Measurements from ENCODE around the gene UQCRHL. TPM values are rescaled to one million over a fixed set of nuclear protein-coding genes. Genes with fewer than 3 reads are reported as not detected.

UQCRHL gene
- total and polyA plus RNA-seq, 2 of the 4 experiments (the other 2 are of a cell fraction): 1.4 to 2.4 TPM

DNA sequence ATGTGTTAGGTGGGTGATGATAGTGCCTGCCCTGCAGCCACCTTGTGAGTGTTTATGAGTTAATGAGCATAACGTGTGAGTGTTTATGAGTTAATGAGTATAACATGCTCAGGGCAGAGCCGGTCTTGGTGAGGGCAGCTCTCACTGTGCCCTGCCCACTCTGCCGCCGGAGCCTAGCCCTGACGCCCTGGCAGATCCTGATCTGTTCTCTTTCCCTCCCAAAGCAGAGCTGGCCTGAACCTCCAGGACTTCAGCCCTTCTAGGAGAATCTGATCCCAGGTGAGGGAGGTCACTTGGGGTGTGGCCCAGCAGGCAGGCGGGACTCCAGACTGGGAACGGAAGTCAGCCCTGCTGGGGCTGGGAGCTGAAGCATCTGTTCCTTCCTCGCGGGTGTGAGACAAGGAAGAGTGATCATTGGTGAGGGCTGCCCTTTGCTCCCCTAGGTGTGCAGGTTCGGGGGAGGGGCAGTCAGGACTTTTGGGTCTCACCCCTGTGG, 43.1 kb downstream of the UQCRHL start:
- TF ChIP-seq, protein P1, sequence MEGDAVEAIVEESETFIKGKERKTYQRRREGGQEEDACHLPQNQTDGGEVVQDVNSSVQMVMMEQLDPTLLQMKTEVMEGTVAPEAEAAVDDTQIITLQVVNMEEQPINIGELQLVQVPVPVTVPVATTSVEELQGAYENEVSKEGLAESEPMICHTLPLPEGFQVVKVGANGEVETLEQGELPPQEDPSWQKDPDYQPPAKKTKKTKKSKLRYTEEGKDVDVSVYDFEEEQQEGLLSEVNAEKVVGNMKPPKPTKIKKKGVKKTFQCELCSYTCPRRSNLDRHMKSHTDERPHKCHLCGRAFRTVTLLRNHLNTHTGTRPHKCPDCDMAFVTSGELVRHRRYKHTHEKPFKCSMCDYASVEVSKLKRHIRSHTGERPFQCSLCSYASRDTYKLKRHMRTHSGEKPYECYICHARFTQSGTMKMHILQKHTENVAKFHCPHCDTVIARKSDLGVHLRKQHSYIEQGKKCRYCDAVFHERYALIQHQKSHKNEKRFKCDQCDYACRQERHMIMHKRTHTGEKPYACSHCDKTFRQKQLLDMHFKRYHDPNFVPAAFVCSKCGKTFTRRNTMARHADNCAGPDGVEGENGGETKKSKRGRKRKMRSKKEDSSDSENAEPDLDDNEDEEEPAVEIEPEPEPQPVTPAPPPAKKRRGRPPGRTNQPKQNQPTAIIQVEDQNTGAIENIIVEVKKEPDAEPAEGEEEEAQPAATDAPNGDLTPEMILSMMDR (conservative IDR thresholded peaks at IDR 0.05; ENCODE audit: low read depth, low read length): no peak
- TF ChIP-seq FOS (IDR thresholded peaks at IDR 0.05; ENCODE audit: low read depth, low read length): no peak
- no peaks in the 10 kb centered on the region for H3K27me3 ChIP-seq (ENCODE audit: control insufficient read depth, insufficient read depth, low read length)
- WGBS, 2 experiments (ENCODE audit: extremely low coverage in 2 of 2, insufficient read length in 1 of 2): no CpG with 5 or more reads among the region's 10 CpGs
- dilution Hi-C loops (cut with HindIII; ENCODE audit: low sequenced_read_pairs, unreplicated experiment): no loop called here
- H3K9ac ChIP-seq (ENCODE audit: low read depth, low read length): no peak overlapping the region
- no peak overlapping the region for H2AK9ac ChIP-seq (replicated peaks; ENCODE audit: low read depth, low read length, poor library complexity)
- intact Hi-C loops (cut with micrococcal nuclease): no loop called here
- H3K9me1 ChIP-seq (ENCODE audit: insufficient read depth, low read length): peaks cover 17% of the 10 kb centered on the region
- ATAC-seq (ENCODE audit: low read depth) (no peak), DNase-seq (no peak)
- H2AFZ ChIP-seq (replicated peaks; ENCODE audit: low read length, poor library complexity): peak overlapping the region; percentile 2
- H2BK20ac ChIP-seq (ENCODE audit: low read depth, low read length): no peak overlapping the region
- H4K5ac ChIP-seq (ENCODE audit: low read depth, low read length): no peak overlapping the region
- POLR2A ChIA-PET (ENCODE audit: unreplicated experiment): no interaction called here
- no peak overlapping the region for H3K27ac ChIP-seq (ENCODE audit: insufficient read depth, low read length)
- H3K36me3 ChIP-seq (ENCODE audit: control insufficient read depth, insufficient read depth, low read length): peaks cover 43% of the 10 kb centered on the region
- no peak overlapping the region for H3K18ac ChIP-seq (ENCODE audit: low read depth, low read length)
- in situ Hi-C loops (cut with MboI; ENCODE audit: low sequenced_read_pairs): no loop called here
- no peak overlapping the region for H2BK120ac ChIP-seq (ENCODE audit: low read depth, low read length)
- CTCF ChIA-PET: no interaction called here
- no peak overlapping the region for H3K23ac ChIP-seq (ENCODE audit: low read depth, low read length)
- no peak overlapping the region for H2BK15ac ChIP-seq (ENCODE audit: low read depth, low read length)
- peaks cover 27 to 54% of the 10 kb centered on the region in 2 experiments for H3K79me1 ChIP-seq (ENCODE audit: low read depth in 1 of 2, low read length in 2 of 2)
- no peak overlapping the region for H3K56ac ChIP-seq (ENCODE audit: extremely low read depth, insufficient read depth, low read length)
- H2AK5ac ChIP-seq (ENCODE audit: low read depth, low read length): no peak overlapping the region; the same call in 1 of the 2 replicates
- H3K4me2 ChIP-seq (ENCODE audit: low read depth, low read length): no peak overlapping the region
- no peak overlapping the region for H2BK5ac ChIP-seq (ENCODE audit: low read depth, low read length, poor library complexity, severe bottlenecking)
- H3K4me1 ChIP-seq (ENCODE audit: control insufficient read depth, insufficient read depth, low read length): peaks cover 11% of the 10 kb centered on the region
- no peaks in the 10 kb centered on the region for H3K9me3 ChIP-seq (ENCODE audit: control insufficient read depth, insufficient read depth, low read length)
- no peak overlapping the region for H3K4ac ChIP-seq (ENCODE audit: low read depth, low read length)
- peaks cover 46% of the 10 kb centered on the region for H4K20me1 ChIP-seq (ENCODE audit: insufficient read depth, low read length)
- H4K91ac ChIP-seq (ENCODE audit: insufficient read depth, low read depth, low read length): no peak overlapping the region
- no peak overlapping the region for H3K14ac ChIP-seq (replicated peaks; ENCODE audit: low read depth, low read length)
- no TSS peak for BruUV-seq (replicated peaks)
- H4K8ac ChIP-seq (ENCODE audit: low read depth in 2 of 2, low read length in 2 of 2): no peak overlapping the region
- H3K4me3 ChIP-seq (ENCODE audit: insufficient read depth, low read depth, low read length): no peak overlapping the region

Data from IMR-90 (cell line).